Kidney (tissue), 14 donors: ENCODE data around the gene CAMTA1. TPM values are rescaled to one million over a fixed set of nuclear protein-coding genes. Genes with fewer than 3 reads are reported as not detected.

ENCODE experiments used
- DNase-seq, 5 donors: peaks; one replicate each; pipeline ENCODE4 v3.0.0-alpha.2; 2013 to 2020
- FAIRE-seq: peaks from 2 replicates; lab custom pipeline; 2012; peaks lifted over from hg19 to GRCh38; lab: Jason Lieb, UNC
- H3K27ac ChIP-seq, 2 donors: one replicate each; pipeline ENCODE4 v1.7.0; 2013; ENCODE audit warnings: low read depth in 2 of 2, low read length in 2 of 2, inconsistent platforms in 1 of 2
- H3K27me3 ChIP-seq: one replicate; pipeline ENCODE4 v1.7.1; 2013; ENCODE audit warnings: low read length, inconsistent platforms; ENCODE audit not compliant: control insufficient read depth, insufficient read depth
- H3K36me3 ChIP-seq, 3 donors: one replicate each; pipeline versions ENCODE4 v1.7.0 to v1.7.1; 2013; ENCODE audit warnings: low read length in 3 of 3, control low read depth in 1 of 3, inconsistent platforms in 1 of 3; ENCODE audit not compliant: insufficient read depth in 3 of 3, control insufficient read depth in 2 of 3
- H3K4me1 ChIP-seq, 3 donors: one replicate each; pipeline versions ENCODE4 v1.7.0 to v1.7.1; 2013; ENCODE audit warnings: low read length in 3 of 3, inconsistent platforms in 1 of 3, low read depth in 1 of 3; ENCODE audit not compliant: control insufficient read depth in 2 of 3, insufficient read depth in 2 of 3
- H3K4me3 ChIP-seq, 3 donors: one replicate each; pipeline versions ENCODE4 v1.7.0 to v1.8.1; 2013; ENCODE audit warnings: low read length in 3 of 3, control low read depth in 1 of 3, inconsistent platforms in 1 of 3
- H3K9ac ChIP-seq, 3 donors: one replicate each; pipeline versions ENCODE4 v1.7.0 to v1.7.1; 2013; ENCODE audit warnings: low read length in 3 of 3, control low read depth in 1 of 3, inconsistent platforms in 1 of 3
- H3K9me3 ChIP-seq, 3 donors: one replicate each; pipeline versions ENCODE4 v1.7.0 to v1.7.1; 2013; ENCODE audit warnings: low read length in 3 of 3, control low read depth in 1 of 3, inconsistent platforms in 1 of 3; ENCODE audit not compliant: control insufficient read depth in 2 of 3, insufficient read depth in 1 of 3
- CTCF ChIP-seq: IDR thresholded peaks from 3 replicates; pipeline ENCODE4 v1.5.1; 2012; ENCODE audit warnings: mild to moderate bottlenecking, moderate library complexity, borderline replicate concordance; ENCODE audit not compliant: insufficient read depth; ENCODE audit errors: extremely low read depth
- intact Hi-C: fragments of 100-400 bp; cut with DNase I; formaldehyde crosslinking; loops from one replicate; pipeline ENCODE4 v1.11.1; 2022
- polyA plus RNA-seq: library from polyadenylated mRNA; stranded (reverse); fragments of 350-450 nt; fragmentation: Illumina TruSeq; extraction: RNeasy Lipid Tissue Mini Kit (QIAGEN cat#74804); gene quantifications from one replicate; pipeline ENCODE4 v1.2.3, GENCODE V29; 2014; ENCODE audit warnings: low read depth, low replicate concordance; ENCODE audit not compliant: insufficient read depth
- total RNA-seq: library from RNA; stranded (reverse); fragmentation: NEBNext Ultra II Directional; extraction: Animal tissue kit (Norgen Biotek cat#: 25700); gene quantifications from one replicate; pipeline ENCODE4 v1.2.1, GENCODE V29; 2021
- donor health status: control.
- donor health status: control.
- donor health status: control.
- donor health status: control.
- donor health status: control.
- donor health status: DM: yes; HTN: yes; CAD: no.
- donor health status: Normal renal cell carcinoma (clear cell type).

Gene CAMTA1
- total and polyA plus RNA-seq, 2 donors from 2014 or later: 79.0 to 170 TPM

- FAIRE-seq: no peak
Measured at GRCh38 chr1:7008331-7008730, 223.1 kb downstream of the CAMTA1 start.

DNA sequence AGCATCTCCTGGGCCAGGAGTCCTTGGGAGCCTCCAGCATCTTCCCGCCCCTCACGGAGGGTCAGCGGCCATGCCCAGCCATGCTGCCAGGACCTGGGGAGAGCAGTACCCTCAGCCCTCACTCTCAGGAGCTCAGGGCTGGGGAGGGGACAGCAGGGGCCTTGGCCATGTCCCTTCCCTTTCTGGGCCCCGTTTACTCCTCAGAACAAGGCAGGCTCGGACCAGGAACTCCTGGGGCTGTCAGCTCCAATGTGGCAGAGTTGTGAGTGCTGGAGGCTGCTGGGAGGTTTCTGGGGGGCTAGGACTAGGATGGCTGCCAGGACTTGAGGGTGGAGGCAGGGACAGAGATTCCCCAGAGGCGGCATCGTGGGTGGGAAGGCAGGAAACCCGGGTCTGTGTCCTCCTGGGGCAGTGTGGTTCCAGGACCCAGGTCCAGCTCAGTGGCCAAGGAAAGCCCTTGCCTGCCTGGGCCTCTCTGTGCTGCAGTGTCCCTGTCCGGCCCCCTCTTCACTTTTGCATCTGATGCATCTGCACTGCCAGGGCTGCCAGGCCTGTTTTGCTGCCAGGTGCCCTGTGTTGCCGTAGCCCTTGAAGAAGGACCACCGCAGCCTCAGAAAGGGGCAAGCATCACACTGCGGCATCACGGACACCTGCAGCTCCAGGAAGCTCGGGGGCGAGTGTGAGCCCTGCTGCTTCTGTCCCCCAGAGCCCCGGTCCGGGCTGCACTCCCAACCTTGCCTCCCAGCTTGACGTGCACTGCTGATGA is 223.9 kb downstream of the CAMTA1 start:
- no peak for FAIRE-seq

More at GRCh38 chr1:7008331-7008730, 223.1 kb downstream of the CAMTA1 start:
- DNase-seq: no peak
- intact Hi-C loops: no loop called here
- TF ChIP-seq CTCF: no peak
- H3K9ac ChIP-seq: no peak overlapping the region
- no peaks in the 10 kb centered on the region for H3K4me1 ChIP-seq
- H3K36me3 ChIP-seq: no peaks in the 10 kb centered on the region
- H3K27me3 ChIP-seq: no peaks in the 10 kb centered on the region
- H3K9me3 ChIP-seq: no peaks in the 10 kb centered on the region
- no peak overlapping the region for H3K27ac ChIP-seq
- no peak overlapping the region for H3K4me3 ChIP-seq

GRCh38 chr1:7009741-7010525 is 224.7 kb downstream of the CAMTA1 start:
- no peak overlapping the region for H3K9ac ChIP-seq
- no peaks in the 10 kb centered on the region for H3K27me3 ChIP-seq
- no peaks in the 10 kb centered on the region for H3K9me3 ChIP-seq
- no peak overlapping the region for H3K27ac ChIP-seq
- H3K36me3 ChIP-seq: no peaks in the 10 kb centered on the region
- intact Hi-C loops: no loop called here
- H3K4me3 ChIP-seq: no peak overlapping the region
- no peak for DNase-seq
- H3K4me1 ChIP-seq: peaks cover 0 to 3% (median 0%) of the 10 kb centered on the region in 3 donors
- no peak for FAIRE-seq
- no peak for TF ChIP-seq CTCF

More for the DNA sequence above, 223.9 kb downstream of the CAMTA1 start:
- H3K4me1 ChIP-seq: peaks cover 0 to 3% (median 0%) of the 10 kb centered on the region in 3 donors
- no peaks in the 10 kb centered on the region for H3K27me3 ChIP-seq
- TF ChIP-seq CTCF: no peak
- H3K36me3 ChIP-seq: no peaks in the 10 kb centered on the region
- intact Hi-C loops: no loop called here
- no peak overlapping the region for H3K27ac ChIP-seq
- H3K4me3 ChIP-seq: no peak overlapping the region
- DNase-seq: no peak
- no peaks in the 10 kb centered on the region for H3K9me3 ChIP-seq
- no peak overlapping the region for H3K9ac ChIP-seq
